Fibroblast of pulmonary artery (primary cell): ENCODE results near the gene PAGE5.

Experiments
- DNase-seq: peaks from one replicate; pipeline ENCODE4 v3.0.0-alpha.2; 2010; ENCODE audit warnings: low read depth
- H3K4me3 ChIP-seq: replicated peaks from 2 replicates; pipeline ENCODE4 v1.5.1; 2011; ENCODE audit warnings: low read depth, mild to moderate bottlenecking, control low read depth, low read length, moderate library complexity
- CTCF ChIP-seq: IDR thresholded peaks from 2 replicates; pipeline ENCODE4 v1.5.1; 2011; ENCODE audit warnings: mild to moderate bottlenecking, control low read depth, low read length, inconsistent platforms; ENCODE audit errors: missing control alignments

Gene PAGE5

GRCh38 chrX:55213381-55213780, 6.8 kb upstream of the PAGE5 start:
- no peak for DNase-seq
- no peak overlapping the region for H3K4me3 ChIP-seq
- TF ChIP-seq CTCF, result no peak

- DNase-seq, result no peak
- TF ChIP-seq CTCF, result no peak
- no peak overlapping the region for H3K4me3 ChIP-seq
Measured at GRCh38 chrX:55240788-55241340, 20.7 kb downstream of the PAGE5 start.

- H3K4me3 ChIP-seq, result no peak overlapping the region
- no peak for TF ChIP-seq CTCF
- no peak for DNase-seq
Measured at GRCh38 chrX:55253528-55253927, 33.4 kb downstream of the PAGE5 start.

GRCh38 chrX:55260806-55261205, 40.7 kb downstream of the PAGE5 start:
- no peak overlapping the region for H3K4me3 ChIP-seq
- DNase-seq, result no peak
- no peak for TF ChIP-seq CTCF

GRCh38 chrX:55264816-55265215, 44.7 kb downstream of the PAGE5 start, which contains the start of gene PAGE3:
Gene PAGE3, minus strand, starts transcription at chrX:55264916. Its CDS starts 1,013 bp downstream, at chrX:55263903.
- H3K4me3 ChIP-seq, result no peak within 1 kb of the TSS
- no peak for TF ChIP-seq CTCF
- DNase-seq, result no peak
